ENCODE data around the gene TAF15.

TAF15 gene

GRCh38 chr17:35872196-35872980 is 63.1 kb downstream of the TAF15 start:
- DNase-seq (ENCODE audit: low read depth): no peak

GRCh38 chr17:35875072-35875799 is 66.0 kb downstream of the TAF15 start:
- no peak for DNase-seq (ENCODE audit: low read depth)

GRCh38 chr17:35875800-35876139 is 66.5 kb downstream of the TAF15 start:
- DNase-seq (ENCODE audit: low read depth): no peak

GRCh38 chr17:35876534-35876933 is 67.2 kb downstream of the TAF15 start:
- DNase-seq (ENCODE audit: low read depth): no peak

GRCh38 chr17:35877345-35878029 is 68.2 kb downstream of the TAF15 start:
- DNase-seq (ENCODE audit: low read depth): no peak

DNA sequence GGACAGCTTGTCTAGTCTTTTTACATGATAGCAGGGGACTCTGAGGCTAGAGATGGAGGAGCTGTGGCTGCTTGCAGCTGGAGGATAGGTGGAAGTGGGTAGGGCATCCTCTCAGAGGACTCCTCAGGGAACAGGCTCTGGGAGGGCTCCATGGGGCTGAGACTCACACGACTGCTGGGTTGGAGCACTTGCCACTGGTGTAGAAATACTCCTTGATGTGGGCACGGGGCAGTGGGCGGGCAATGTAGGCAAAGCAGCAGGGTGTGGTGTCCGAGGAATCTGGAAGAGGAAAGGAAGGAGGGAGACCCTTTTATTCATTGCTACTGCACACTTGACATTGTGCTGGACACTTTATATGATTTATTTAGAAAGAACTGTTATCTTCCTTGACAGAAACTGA is 69.1 kb downstream of the TAF15 start:
- no peak for DNase-seq (ENCODE audit: low read depth)

- peak; percentile 41 for DNase-seq (ENCODE audit: low read depth)
Measured at GRCh38 chr17:35879773-35880654, 70.7 kb downstream of the TAF15 start, which contains the start of gene CCL5. Gene CCL5, minus strand, starts transcription at chr17:35880360.

GRCh38 chr17:35889241-35889640 is 80.0 kb downstream of the TAF15 start:
- no peak for DNase-seq (ENCODE audit: low read depth)

GRCh38 chr17:35889818-35890773 is 80.8 kb downstream of the TAF15 start:
- no peak for DNase-seq (ENCODE audit: low read depth)

DNA sequence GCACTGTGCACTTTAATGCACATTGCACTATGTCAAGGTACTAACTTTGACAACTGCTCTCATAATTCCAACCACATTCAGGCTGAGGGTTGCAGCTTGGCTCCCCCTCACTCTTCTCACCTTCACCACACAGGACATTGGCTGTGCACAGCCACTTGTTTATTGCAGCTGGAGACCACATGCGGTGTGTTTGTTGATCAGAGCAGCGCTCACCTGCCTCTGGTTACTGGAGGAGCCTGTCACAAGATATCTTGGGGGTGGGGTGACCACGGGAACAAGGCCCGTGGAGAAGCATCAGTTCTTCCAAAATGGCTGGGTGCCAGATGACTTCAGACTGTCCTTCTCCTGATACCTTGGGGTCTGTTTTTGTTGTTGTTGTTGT is 81.5 kb downstream of the TAF15 start:
- peak; percentile 39 for DNase-seq (ENCODE audit: low read depth)

DNA sequence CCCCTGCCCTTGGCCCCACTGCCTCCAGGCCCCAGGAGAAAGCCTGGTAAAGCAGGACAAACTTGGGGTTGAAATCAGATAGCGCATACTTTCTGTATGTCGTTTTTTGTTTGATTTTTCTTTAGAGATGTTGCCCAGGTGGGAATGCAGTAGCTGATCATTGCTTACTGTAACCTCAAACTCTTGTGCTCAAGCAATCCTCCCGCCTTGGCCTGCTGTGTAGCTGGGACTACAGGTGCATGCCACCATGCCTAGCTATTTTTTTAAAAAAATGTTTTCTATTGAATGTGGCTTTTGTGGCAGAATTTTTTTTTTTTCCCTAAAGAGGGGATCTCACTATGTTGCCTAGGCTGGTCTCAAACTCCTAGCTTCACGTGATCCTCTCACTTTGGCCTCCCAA is 82.0 kb downstream of the TAF15 start:
- no peak for DNase-seq (ENCODE audit: low read depth)

GRCh38 chr17:35892091-35893035 is 83.1 kb downstream of the TAF15 start:
- peak; percentile 63 for DNase-seq (ENCODE audit: low read depth)

GRCh38 chr17:35893751-35894150 is 84.5 kb downstream of the TAF15 start:
- no peak for DNase-seq (ENCODE audit: low read depth)

DNA sequence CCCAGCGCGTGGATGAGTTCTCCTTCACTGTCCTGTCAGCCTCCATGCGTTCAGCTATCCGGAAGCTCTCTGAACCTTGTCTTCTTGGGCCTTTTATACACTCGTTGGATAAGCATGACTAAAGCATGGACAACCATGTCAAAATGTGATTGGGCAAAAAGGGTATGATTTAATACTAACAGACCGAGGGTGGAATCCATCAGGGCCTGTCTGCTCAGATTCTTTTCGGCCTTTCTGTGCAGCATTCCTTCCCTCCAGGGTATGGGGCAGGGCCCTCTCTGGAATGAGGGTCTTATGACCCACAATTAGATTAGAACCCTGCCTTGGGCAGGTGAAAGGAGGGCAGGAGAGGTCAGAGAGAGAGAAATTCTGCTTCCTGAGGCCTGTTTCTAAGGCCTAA is 84.9 kb downstream of the TAF15 start:
- DNase-seq (ENCODE audit: low read depth): no peak

- no peak for DNase-seq (ENCODE audit: low read depth)
Measured at GRCh38 chr17:35895636-35896587, 86.6 kb downstream of the TAF15 start.
